Stimulated activated naive CD8-positive, alpha-beta T cell treated with anti-CD3 and anti-CD28 coated beads, Interleukin-15, amount 100 ng/mL, for 72 hours (primary cell): ENCODE data around the gene INS.
A peak's percentile ranks its signal among the peaks of the same experiment; 100 is the strongest.

Experiments
- ATAC-seq: fragments of 150-1000 bp; cut with Tn5 transposase; 2 replicates; pipeline ENCODE4 v1.10.0; 2021; ENCODE audit warnings: mild to moderate bottlenecking, moderate library complexity
- DNase-seq, 2 donors: peaks; one replicate each; pipeline ENCODE4 v3.0.0; 2021 to 2022
- H3K27ac Mint-ChIP-seq, 2 donors: one replicate each; pipeline ENCODE4 v1.8.0; 2022; ENCODE audit warnings: mild to moderate bottlenecking in 2 of 2, mixed read lengths in 2 of 2, moderate library complexity in 2 of 2
- H3K27me3 Mint-ChIP-seq: one replicate; pipeline ENCODE4 v1.8.0; 2022; ENCODE audit warnings: mixed read lengths
- H3K4me1 Mint-ChIP-seq: one replicate; pipeline ENCODE4 v1.8.0; 2022; ENCODE audit warnings: mild to moderate bottlenecking, mixed read lengths
- H3K4me3 Mint-ChIP-seq, 2 donors: one replicate each; pipeline ENCODE4 v1.8.0; 2022; ENCODE audit warnings: mild to moderate bottlenecking in 2 of 2, mixed read lengths in 2 of 2, moderate library complexity in 1 of 2
- H3K9me3 Mint-ChIP-seq, 2 donors: one replicate each; pipeline ENCODE4 v1.8.0; 2022; ENCODE audit warnings: mixed read lengths in 2 of 2

The INS gene

DNA sequence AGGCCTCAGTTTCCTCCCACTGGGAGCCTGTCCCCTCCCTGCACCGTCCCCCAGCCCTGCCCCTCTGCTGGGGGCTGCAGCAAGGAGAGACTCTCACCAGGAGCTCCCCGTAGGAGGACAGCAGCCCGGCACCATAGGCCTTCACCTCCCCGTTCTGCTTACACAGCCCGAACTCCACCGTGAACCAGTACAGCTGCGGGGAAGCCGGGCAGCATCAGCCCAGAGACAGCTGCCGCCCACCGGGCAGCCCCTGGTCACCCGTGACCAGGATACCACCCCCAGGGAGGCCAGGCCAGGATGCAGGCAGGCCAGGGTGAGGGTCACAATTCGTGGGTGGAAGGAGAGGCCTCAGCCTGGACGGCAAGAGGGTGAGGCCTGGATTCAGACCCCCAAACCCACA lies 4.6 kb upstream of the INS start:
- Mint-ChIP-seq H3K27ac (no peak overlapping the region), H3K27me3 (peaks cover 31% of the 10 kb centered on the region), H3K9me3 (no peaks in the 10 kb centered on the region), H3K4me1 (no peaks in the 10 kb centered on the region), H3K4me3 (no peak overlapping the region)
- ATAC-seq, result no peak
- no peak for DNase-seq

DNA sequence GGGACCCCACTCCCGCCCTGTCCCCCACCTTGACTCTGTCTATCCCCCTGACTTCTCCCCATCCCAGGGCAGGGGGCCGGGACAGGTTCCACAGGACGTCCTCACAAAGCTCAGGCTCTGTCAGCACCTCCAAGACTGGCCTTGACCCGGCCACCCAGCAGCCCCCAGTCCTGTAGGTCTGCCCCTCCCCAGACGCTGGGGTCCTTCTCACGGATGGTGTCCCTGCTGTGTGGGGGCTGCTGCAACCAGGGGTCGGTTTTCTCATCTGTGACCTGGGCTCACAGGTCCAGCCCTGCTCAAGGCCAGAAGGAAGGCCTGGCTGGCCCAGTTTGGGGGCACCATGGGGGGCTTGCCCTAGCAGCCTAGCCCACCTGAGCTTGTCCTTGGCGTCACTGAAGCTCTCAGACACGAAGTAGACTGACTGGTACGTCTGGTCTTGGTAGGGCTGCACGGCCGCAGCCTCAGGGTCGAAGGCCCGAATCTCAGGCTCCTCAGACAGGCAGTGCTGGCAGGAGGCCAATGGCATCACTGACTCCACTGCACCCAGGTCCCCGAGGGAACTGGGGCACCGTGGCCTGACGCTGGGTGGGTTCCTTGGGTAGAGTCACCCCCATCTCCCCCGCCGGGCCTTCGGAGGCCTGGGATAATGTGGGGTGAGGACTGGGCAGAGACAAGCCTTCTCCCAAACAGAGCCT lies 4.0 kb upstream of the INS start:
- peak overlapping the region in 1 of 2 donors; percentile 74 for H3K27ac Mint-ChIP-seq
- no peak overlapping the region for H3K4me3 Mint-ChIP-seq
- peaks cover 37% of the 10 kb centered on the region for H3K27me3 Mint-ChIP-seq
- H3K4me1 Mint-ChIP-seq, result no peaks in the 10 kb centered on the region
- ATAC-seq (no peak), DNase-seq (no peak)
- no peaks in the 10 kb centered on the region for H3K9me3 Mint-ChIP-seq

DNA sequence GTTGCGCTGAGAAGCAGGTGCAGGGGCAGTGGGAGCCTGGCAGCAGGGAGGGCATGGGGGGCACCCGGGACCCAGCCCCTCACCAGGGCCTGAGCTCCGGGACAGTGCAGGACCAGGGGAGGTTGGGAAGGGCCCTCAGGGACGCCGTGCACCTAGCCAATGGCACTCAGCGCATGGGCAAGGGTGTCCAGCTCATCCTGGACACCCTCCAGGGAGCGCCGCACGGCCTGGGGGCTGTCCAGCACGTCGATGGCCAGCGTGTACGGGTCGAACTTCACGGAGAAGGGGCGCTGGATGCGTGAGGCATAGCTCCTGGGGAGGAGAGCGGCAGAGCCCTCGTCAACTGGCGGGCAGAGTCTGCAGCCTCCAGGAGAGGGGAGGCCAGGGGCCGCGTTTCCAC lies 3.1 kb upstream of the INS start:
- no peak for DNase-seq
- Mint-ChIP-seq H3K27ac (no peak overlapping the region), H3K9me3 (no peaks in the 10 kb centered on the region), H3K4me1 (no peaks in the 10 kb centered on the region), H3K27me3 (peaks cover 44% of the 10 kb centered on the region), H3K4me3 (no peak overlapping the region)
- ATAC-seq, result no peak

GRCh38 chr11:2163428-2163978 lies 2.5 kb upstream of the INS start:
- H3K27ac Mint-ChIP-seq, result no peak overlapping the region
- H3K9me3 Mint-ChIP-seq, result no peaks in the 10 kb centered on the region
- no peak for ATAC-seq
- DNase-seq, result no peak
- no peak overlapping the region for H3K4me3 Mint-ChIP-seq
- no peaks in the 10 kb centered on the region for H3K4me1 Mint-ChIP-seq
- H3K27me3 Mint-ChIP-seq, result peaks cover 44% of the 10 kb centered on the region

GRCh38 chr11:2159536-2160413 lies 1.2 kb downstream of the INS start:
- Mint-ChIP-seq H3K27ac (no peak overlapping the region), H3K4me1 (no peaks in the 10 kb centered on the region), H3K4me3 (no peak overlapping the region), H3K27me3 (peaks cover 29% of the 10 kb centered on the region), H3K9me3 (no peaks in the 10 kb centered on the region)
- no peak for ATAC-seq
- DNase-seq, result no peak

- no peak for DNase-seq
- Mint-ChIP-seq H3K27ac (no peak overlapping the region), H3K4me3 (no peak overlapping the region), H3K27me3 (peaks cover 23% of the 10 kb centered on the region), H3K9me3 (no peaks in the 10 kb centered on the region), H3K4me1 (no peaks in the 10 kb centered on the region)
- no peak for ATAC-seq
These were observed 2.0 kb downstream of the INS start for GRCh38 chr11:2158966-2159365.

DNA sequence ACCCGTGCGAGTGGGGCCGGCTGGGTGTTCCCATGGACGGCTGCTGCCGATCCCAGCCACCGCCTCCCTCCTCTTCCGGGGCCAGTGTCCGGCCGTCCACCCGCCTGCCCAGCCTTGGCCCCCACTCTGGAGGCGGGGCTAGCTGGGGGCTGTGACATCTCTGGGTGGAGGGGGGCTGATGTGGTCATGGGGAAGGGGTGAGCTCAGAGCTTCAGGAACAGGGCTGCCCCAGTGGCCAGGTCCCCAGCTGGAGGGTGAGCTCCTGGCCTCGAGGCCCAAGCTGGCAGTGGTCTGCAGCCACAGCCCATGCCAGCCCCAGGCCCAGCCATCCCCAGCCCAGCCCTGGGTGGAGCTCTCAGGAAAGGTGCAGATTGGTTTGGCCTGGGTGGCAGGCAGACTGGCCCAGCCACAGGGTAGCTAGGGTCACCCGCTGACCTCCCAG lies 2.7 kb downstream of the INS start:
- Mint-ChIP-seq H3K4me1 (no peaks in the 10 kb centered on the region), H3K27ac (no peak overlapping the region)

DNA sequence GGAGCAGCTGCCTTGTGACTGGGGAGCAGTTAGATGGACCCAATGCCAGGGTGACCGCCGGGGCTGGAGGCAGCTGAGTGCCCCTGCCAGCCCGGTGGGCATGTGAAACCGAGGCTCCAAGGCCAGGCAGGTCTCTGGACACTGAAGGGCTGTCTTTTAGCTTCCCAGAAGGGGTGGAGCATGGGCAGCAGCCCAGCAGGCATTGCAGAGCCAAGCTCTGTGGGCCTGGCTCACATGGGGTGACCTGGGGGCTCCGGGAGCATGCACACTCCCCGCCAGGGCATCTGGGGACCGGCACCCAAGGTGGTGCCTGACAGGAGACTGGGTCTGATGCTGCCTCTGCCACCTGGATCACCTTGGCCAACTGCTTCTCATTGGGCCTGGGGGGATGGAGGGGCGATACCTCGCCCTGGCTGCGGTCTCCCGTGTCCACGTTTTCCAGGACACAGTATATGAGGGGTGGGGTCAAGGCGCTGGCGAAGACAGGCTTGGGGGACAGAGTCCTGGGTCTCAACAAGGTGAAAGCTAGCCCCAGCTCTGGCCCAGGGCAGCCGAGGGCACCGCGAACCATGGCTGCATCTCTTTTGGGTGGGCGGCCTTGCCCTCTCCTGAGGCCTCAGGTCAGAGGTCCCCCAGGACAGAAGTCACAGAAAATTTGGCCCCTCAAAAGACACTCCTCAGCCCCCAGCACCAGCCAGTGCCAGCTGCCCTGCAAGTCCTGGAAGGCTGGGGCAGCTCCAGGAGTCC lies 3.5 kb downstream of the INS start:
- ATAC-seq, result no peak
- Mint-ChIP-seq H3K4me3 (no peak overlapping the region), H3K27me3 (peaks cover 16% of the 10 kb centered on the region), H3K27ac (no peak overlapping the region), H3K9me3 (no peaks in the 10 kb centered on the region), H3K4me1 (no peaks in the 10 kb centered on the region)
- DNase-seq, result no peak

More for the DNA sequence above, 2.7 kb downstream of the INS start:
- ATAC-seq (no peak), DNase-seq (no peak)
- no peaks in the 10 kb centered on the region for H3K9me3 Mint-ChIP-seq
- no peak overlapping the region for H3K4me3 Mint-ChIP-seq
- H3K27me3 Mint-ChIP-seq, result peaks cover 18% of the 10 kb centered on the region

DNA sequence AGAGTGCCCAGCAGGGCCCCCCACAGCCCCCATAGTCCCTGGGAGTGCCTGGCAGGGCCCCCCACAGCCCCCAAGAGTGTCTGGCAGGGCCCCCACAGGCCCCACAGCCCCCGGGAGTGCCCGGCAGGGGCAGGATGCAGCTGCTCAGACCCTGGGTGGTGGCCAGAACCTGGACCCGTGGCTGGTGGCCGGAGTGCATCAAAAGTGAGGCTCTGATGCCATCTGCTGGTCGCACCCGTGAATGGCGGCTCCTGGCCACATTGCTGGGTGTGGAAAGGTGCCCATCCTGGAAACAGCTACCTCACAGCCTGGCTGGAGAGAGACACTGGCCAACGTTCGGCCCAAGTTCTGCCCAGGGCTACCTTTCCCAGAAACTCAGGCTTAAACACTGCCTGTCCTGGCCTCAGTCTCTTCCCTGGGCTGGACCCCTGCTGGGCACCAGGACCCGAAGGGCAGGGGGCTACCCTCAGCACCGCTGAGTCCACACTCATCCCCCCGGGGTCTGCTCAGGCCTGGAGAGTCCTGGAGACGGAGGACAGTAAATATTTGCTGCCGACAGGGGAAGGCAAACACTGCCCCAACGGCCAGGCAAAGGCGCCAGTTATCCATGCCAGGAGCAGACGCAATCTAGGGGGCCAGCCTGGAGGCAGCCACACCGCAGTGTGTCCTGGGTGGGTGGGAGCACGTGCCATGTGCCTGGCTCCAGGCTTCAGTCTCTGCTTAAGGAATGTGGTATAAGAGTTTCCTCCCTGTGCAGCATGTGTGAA lies 4.4 kb downstream of the INS start:
- H3K4me1 Mint-ChIP-seq, result peaks cover 5% of the 10 kb centered on the region
- H3K27ac Mint-ChIP-seq, result no peak overlapping the region
- no peaks in the 10 kb centered on the region for H3K9me3 Mint-ChIP-seq
- DNase-seq, result peak; percentile 63 to 64
- H3K4me3 Mint-ChIP-seq, result no peak overlapping the region
- peaks cover 13% of the 10 kb centered on the region for H3K27me3 Mint-ChIP-seq
- peak; percentile 34 for ATAC-seq

DNA sequence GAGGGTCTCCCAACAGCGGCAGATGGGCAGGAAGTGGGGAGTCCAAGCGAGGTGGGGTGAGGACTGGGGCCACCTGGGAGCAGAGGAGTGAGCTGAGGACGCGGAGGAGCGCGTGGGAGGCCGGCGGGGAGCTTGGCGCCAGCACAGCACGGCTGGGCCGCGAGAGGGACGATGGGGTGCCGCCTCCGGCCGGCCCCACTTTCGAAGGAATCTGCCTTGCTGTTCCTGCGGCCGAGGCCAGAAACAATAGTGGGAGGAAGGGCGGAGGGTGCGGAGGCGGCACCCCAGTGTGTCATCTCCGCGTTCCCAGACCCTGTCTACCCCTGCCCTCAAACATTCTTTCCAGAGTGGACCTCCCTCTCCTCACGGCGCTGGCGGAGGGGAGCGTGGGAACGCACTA lies 5.5 kb downstream of the INS start:
- ATAC-seq (no peak), DNase-seq (no peak)
- Mint-ChIP-seq H3K27me3 (peaks cover 21% of the 10 kb centered on the region), H3K27ac (no peak overlapping the region), H3K4me3 (no peak overlapping the region), H3K9me3 (no peaks in the 10 kb centered on the region), H3K4me1 (peaks cover 16% of the 10 kb centered on the region)

- Mint-ChIP-seq H3K4me3 (no peak overlapping the region), H3K4me1 (peaks cover 22% of the 10 kb centered on the region), H3K27ac (peak overlapping the region in 1 of 2 donors; percentile 56), H3K27me3 (peaks cover 21% of the 10 kb centered on the region), H3K9me3 (no peaks in the 10 kb centered on the region)
- ATAC-seq (no peak), DNase-seq (no peak)
These were observed 6.1 kb downstream of the INS start for GRCh38 chr11:2154889-2155288.

- Mint-ChIP-seq H3K27me3 (peaks cover 23% of the 10 kb centered on the region), H3K4me1 (peaks cover 25% of the 10 kb centered on the region), H3K27ac (no peak overlapping the region), H3K4me3 (no peak overlapping the region), H3K9me3 (no peaks in the 10 kb centered on the region)
- DNase-seq (no peak), ATAC-seq (no peak)
These were observed 6.8 kb downstream of the INS start for GRCh38 chr11:2154195-2154585.

- DNase-seq (no peak), ATAC-seq (no peak)
- Mint-ChIP-seq H3K27me3 (peaks cover 28% of the 10 kb centered on the region), H3K9me3 (no peaks in the 10 kb centered on the region), H3K27ac (peak overlapping the region in 1 of 2 donors; percentile 16), H3K4me1 (peaks cover 25% of the 10 kb centered on the region), H3K4me3 (no peak overlapping the region)
These were observed 7.3 kb downstream of the INS start for GRCh38 chr11:2153581-2154194.

DNA sequence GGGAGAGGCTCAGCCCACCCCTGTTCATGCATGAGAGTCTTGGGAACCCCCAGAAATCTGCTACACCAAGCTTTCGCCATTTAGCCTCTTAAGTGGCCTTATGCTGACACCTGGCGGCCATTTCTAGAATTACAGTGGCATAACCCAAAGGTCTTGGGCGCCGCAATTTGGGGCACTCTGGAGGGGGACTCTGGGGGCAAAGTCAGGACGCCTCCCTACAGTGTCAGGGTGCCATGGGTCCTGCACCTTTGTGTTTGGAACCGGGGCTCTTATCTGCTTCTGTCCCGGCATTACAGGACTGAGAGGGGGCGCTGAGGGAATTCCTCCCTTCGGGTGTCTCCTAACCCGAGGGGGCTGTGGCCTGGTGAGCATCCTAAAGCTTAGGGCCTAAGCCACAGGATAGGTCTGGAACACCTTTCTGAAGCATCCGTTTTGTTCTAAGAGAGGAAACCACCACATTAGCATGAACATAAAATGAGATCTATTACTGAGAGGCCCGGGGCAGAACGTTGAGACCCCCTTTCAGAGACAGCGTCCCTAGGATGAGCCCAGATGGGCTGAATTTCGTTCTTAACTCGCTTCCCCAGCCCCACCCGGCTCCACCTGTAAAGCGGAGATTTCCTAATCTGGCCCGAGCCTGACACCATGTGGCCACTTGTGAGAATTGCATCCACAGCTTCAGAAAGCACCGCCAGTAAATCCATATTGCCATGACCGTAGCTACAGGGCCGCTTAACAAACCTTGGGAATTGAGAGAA lies 9.3 kb downstream of the INS start:
- Mint-ChIP-seq H3K27me3 (peaks cover 48% of the 10 kb centered on the region), H3K27ac (no peak overlapping the region), H3K4me1 (peaks cover 25% of the 10 kb centered on the region), H3K9me3 (no peaks in the 10 kb centered on the region), H3K4me3 (peak overlapping the region; percentile 15 to 18)
- ATAC-seq (peak; percentile 70), DNase-seq (peak; percentile 77 to 78)
